GM18909 (cell line): ENCODE results near the gene MAGEF1.
"Not testable (repeated sequence)": the region's sequence is repeated elsewhere in the genome, so short reads cannot be mapped to it uniquely, and the experiment has no call there.

Experiments used
- ATAC-seq: cut with Tn5 transposase; IDR thresholded peaks from one replicate; pipeline ENCODE4 v1.9.1; 2021; ENCODE audit warnings: mild to moderate bottlenecking; ENCODE audit not compliant: unreplicated experiment, poor library complexity

MAGEF1 gene

GRCh38 chr3:184743248-184743647 is 31.4 kb upstream of the MAGEF1 start:
- no peak for ATAC-seq

- no peak for ATAC-seq
These were observed 30.8 kb upstream of the MAGEF1 start for GRCh38 chr3:184742676-184743135.

GRCh38 chr3:184741798-184742675 is 30.2 kb upstream of the MAGEF1 start:
- ATAC-seq: no peak

DNA sequence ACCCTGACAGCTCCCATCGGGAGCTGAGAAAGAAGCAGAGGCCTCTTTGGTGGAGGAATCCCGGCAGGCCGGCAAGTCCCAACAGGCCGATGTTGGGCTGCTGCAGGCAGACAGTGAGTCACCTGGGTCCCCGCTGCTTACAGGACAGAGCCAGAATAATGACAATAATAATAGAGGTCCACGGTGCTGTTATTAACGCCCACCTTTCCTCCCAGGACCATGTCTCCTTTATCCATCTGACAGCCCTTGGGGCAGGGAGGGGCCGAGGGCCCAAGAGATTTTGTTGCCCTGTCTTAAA is 29.3 kb upstream of the MAGEF1 start:
- ATAC-seq: no peak

GRCh38 chr3:184740509-184741258 is 28.8 kb upstream of the MAGEF1 start:
- ATAC-seq: no peak

- no peak for ATAC-seq
These were observed 28.0 kb upstream of the MAGEF1 start for GRCh38 chr3:184739594-184740505.

DNA sequence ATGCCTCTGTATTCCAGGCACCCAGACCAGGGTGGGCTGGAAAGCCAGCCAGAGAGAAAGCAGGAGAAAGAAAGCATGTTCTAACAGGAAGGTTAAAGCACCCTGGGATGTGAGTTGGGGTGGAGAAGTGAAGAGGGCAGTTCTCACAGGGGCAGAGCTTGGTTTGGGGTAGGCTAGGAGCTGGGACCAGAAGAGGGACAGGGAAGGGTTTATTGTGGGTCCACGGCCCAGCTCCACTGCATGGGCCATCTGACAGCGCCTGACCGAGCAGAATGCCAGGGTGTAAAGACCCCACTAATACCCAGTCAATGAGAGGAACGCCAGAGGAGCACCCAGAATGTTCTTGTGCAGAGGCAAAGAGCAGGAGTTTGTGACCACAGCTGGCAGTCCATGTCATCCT is 27.1 kb upstream of the MAGEF1 start:
- no peak for ATAC-seq

- no peak for ATAC-seq
These were observed 26.6 kb upstream of the MAGEF1 start for GRCh38 chr3:184738506-184738890.

GRCh38 chr3:184737641-184738505 is 26.0 kb upstream of the MAGEF1 start:
- ATAC-seq: no peak

DNA sequence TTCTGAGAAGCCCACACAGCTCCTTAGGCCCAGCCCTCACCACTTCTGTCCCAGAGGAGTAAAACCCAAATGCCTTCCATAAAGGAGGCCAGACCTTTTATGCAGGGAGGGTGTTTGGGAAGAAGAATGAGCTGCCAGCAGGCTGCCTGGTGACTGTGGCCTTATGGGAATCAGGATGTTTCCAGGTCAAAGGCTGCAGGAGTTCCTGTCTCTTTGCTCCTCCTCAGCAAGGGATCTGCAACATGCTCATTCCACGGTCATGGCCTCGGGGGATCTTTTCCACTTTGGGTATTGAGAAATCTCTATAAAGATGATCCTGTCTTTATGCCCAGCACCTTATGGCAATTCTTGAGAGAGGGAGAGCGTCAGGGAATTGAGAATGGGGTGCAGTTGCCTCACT is 25.2 kb upstream of the MAGEF1 start:
- no peak for ATAC-seq

- ATAC-seq: no peak
These were observed 23.2 kb upstream of the MAGEF1 start for GRCh38 chr3:184734903-184735701.

GRCh38 chr3:184733971-184734608 is 22.2 kb upstream of the MAGEF1 start:
- no peak for ATAC-seq

- ATAC-seq: no peak
These were observed 21.3 kb upstream of the MAGEF1 start for GRCh38 chr3:184733181-184733580.

GRCh38 chr3:184731786-184732537 is 20.1 kb upstream of the MAGEF1 start:
- no peak for ATAC-seq

DNA sequence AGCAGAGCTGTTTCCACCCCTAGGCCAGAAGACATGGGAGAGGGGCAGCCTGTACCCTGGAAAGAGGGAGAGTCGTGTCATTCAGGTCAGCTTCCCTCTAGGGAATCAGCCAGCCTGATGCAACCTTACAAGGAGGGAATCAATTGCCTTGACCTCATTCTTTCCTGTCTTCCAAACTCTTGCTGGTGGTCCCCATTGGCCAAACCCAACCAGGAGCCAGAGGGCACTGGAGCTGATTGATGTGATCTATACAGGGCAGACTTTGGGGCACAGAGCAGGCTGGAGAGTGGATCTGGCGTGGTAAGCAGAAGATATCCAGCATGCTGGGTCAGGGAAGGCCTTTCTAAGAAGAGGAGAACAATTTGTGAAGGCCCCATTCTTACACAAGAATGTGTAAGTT is 19.1 kb upstream of the MAGEF1 start:
- ATAC-seq: no peak

GRCh38 chr3:184729154-184729553 is 17.3 kb upstream of the MAGEF1 start:
- not testable (repeated sequence) for ATAC-seq

DNA sequence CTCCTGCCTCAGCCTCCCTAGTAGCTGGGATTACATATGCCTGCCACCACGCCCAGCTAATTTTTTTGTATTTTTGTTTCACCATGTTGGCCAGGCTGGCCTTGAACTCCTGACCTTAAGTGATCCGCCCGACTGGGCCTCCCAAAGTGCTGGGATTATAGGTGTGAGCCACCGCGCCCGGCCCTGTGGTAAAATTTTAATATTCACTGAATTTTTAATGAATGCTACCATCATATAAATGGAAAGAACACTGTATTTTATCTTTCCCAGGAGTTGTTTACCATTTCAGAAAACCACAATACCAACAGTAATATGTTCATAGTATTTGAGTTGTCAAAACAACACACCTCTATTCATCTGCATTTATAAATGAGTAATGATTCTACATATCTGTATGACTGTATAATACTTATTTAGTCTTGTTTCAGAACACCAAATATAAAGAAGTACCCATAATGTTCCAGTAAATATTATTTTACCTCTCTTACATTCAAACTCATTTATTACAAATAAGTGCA is 16.2 kb upstream of the MAGEF1 start:
- no peak for ATAC-seq
